A549 (cell line): Measurements from ENCODE around the gene BAG5. TPM values are rescaled to one million over a fixed set of nuclear protein-coding genes. Genes with fewer than 3 reads are reported as not detected.
A peak's percentile ranks its signal among the peaks of the same experiment; 100 is the strongest.
"Not testable (repeated sequence)": the region's sequence is repeated elsewhere in the genome, so short reads cannot be mapped to it uniquely, and the experiment has no call there.

ENCODE experiments used
- ATAC-seq, 2 experiments: fragments of 200-7000 bp in 1 of 2; fragments of >200 bp in 1 of 2; cut with Nextera tagmentation in 1 of 2; cut with Tn5 transposase in 1 of 2; 3 replicates each; pipeline versions ENCODE4 v1.8.0 to v1.9.1; 2018 to 2020; ENCODE audit warnings: mild to moderate bottlenecking in 1 of 2, moderate library complexity in 1 of 2
- CTCF ChIA-PET: fragments of 300-600 bp; sonication (Branson Sonifier 250); formaldehyde crosslinking; extraction: SDS; loops from one replicate; lab custom pipeline; 2021; ENCODE audit warnings: antibody characterized with exemption, inconsistent platforms; lab: Yijun Ruan, JAX
- POLR2A ChIA-PET: fragments of 350-600 bp; formaldehyde crosslinking; extraction: SDS; loops from one replicate; lab custom pipeline; 2021; ENCODE audit warnings: antibody characterized with exemption, inconsistent platforms; lab: Yijun Ruan, JAX
- DNase-seq, 2 experiments: peaks; one replicate each; pipeline versions ENCODE4 v3.0.0 to v3.0.0-alpha.2; 2011 to 2016; ENCODE audit warnings: low read depth in 1 of 2, low spot score in 1 of 2
- FAIRE-seq: peaks from 2 replicates; lab custom pipeline; 2011; peaks lifted over from hg19 to GRCh38; lab: Jason Lieb, UNC
- H3K27ac ChIP-seq, 2 experiments: fragments of >200 bp; sonication (Bioruptor Twin); formaldehyde crosslinking; 3 replicates each; pipeline ENCODE4 v1.5.1; 2016 to 2017
- H3K4me1 ChIP-seq: fragments of >200 bp; sonication (Bioruptor Twin); formaldehyde crosslinking; 3 replicates; pipeline ENCODE4 v1.6.1; 2016
- H3K4me2 ChIP-seq: fragments of >200 bp; sonication (Bioruptor Twin); formaldehyde crosslinking; 3 replicates; pipeline ENCODE4 v1.6.1; 2016
- H3K4me3 ChIP-seq: fragments of >200 bp; sonication (Bioruptor Twin); formaldehyde crosslinking; 3 replicates; pipeline ENCODE4 v1.5.1; 2016
- H3K9me3 ChIP-seq: fragments of >200 bp; sonication (Bioruptor Twin); formaldehyde crosslinking; 3 replicates; pipeline ENCODE4 v1.6.1; 2016
- CEBPB ChIP-seq, 2 experiments: fragments of >200 bp in 1 of 2; sonication (Bioruptor Twin) in 1 of 2; formaldehyde crosslinking in 1 of 2; IDR thresholded peaks; 2 replicates each; pipeline ENCODE4 v1.6.1; 2012 to 2016
- EHF ChIP-seq: fragments of 250-450 bp; sonication (Bioruptor Pico); IDR thresholded peaks from 2 replicates; pipeline ENCODE4 v1.5.0; 2020; ENCODE audit warnings: mild to moderate bottlenecking
- ELK1 ChIP-seq: fragments of 150-350 bp; IDR thresholded peaks from 2 replicates; pipeline ENCODE4 v1.6.1; 2014; ENCODE audit warnings: low read depth, mild to moderate bottlenecking, low read length
- HES2 ChIP-seq: fragments of >200 bp; sonication (Bioruptor Twin); formaldehyde crosslinking; IDR thresholded peaks from 2 replicates; pipeline ENCODE4 v1.6.1; 2016
- HEYL ChIP-seq: fragments of 250-450 bp; sonication (Bioruptor Pico); IDR thresholded peaks from 2 replicates; pipeline ENCODE4 v1.8.0; 2021; ENCODE audit warnings: mild to moderate bottlenecking, moderate library complexity
- HMGXB4 ChIP-seq: fragments of 250-450 bp; sonication (Bioruptor Pico); IDR thresholded peaks from 2 replicates; pipeline ENCODE4 v1.5.0; 2021; ENCODE audit warnings: mild to moderate bottlenecking, moderate library complexity, borderline replicate concordance
- HOXB13 ChIP-seq: fragments of 250-450 bp; sonication (Bioruptor Pico); IDR thresholded peaks from 2 replicates; pipeline ENCODE4 v1.5.0; 2020; ENCODE audit warnings: low read depth, mild to moderate bottlenecking, moderate library complexity
- JUN ChIP-seq, 2 experiments: fragments of >200 bp; sonication (Bioruptor Twin); formaldehyde crosslinking; IDR thresholded peaks; 2 replicates in 1 of 2; 3 replicates in 1 of 2; pipeline ENCODE4 v1.6.1; 2016 to 2017
- MAFK ChIP-seq: fragments of 450-650 bp; IDR thresholded peaks from 2 replicates; pipeline ENCODE4 v1.6.1; 2014; ENCODE audit not compliant: partially characterized antibody
- MAZ ChIP-seq: fragments of 150-350 bp; IDR thresholded peaks from 2 replicates; pipeline ENCODE4 v1.6.1; 2014; ENCODE audit warnings: antibody characterized with exemption, low read depth, low read length, borderline replicate concordance
- MYC ChIP-seq: IDR thresholded peaks from 2 replicates; pipeline ENCODE4 v1.6.1; 2012; ENCODE audit warnings: mild to moderate bottlenecking, inconsistent platforms, low read length, improper control_type of control experiment, borderline replicate concordance
- NFE2L2 ChIP-seq: fragments of 150-350 bp; conservative IDR thresholded peaks from 2 replicates; pipeline ENCODE4 v1.6.1; 2014; ENCODE audit warnings: low read length
- NR3C1 ChIP-seq: fragments of >200 bp; sonication (Bioruptor Twin); formaldehyde crosslinking; IDR thresholded peaks from 3 replicates; pipeline ENCODE4 v1.6.1; 2017
- POLR2AphosphoS2 ChIP-seq: conservative IDR thresholded peaks from 2 replicates; pipeline ENCODE4 v1.6.1; 2012; ENCODE audit warnings: low read length, improper control_type of control experiment, inconsistent platforms
- RFX5 ChIP-seq: fragments of 450-650 bp; IDR thresholded peaks from 2 replicates; pipeline ENCODE4 v1.7.1; 2014; ENCODE audit warnings: antibody characterized with exemption, mild to moderate bottlenecking, moderate library complexity
- SREBF2 ChIP-seq: fragments of 450-650 bp; IDR thresholded peaks from 2 replicates; pipeline ENCODE4 v1.6.1; 2014; ENCODE audit warnings: mild to moderate bottlenecking, moderate library complexity
- ZC3H11A ChIP-seq: fragments of 450-650 bp; IDR thresholded peaks from 2 replicates; pipeline ENCODE4 v1.6.1; 2014; ENCODE audit warnings: antibody characterized with exemption, mild to moderate bottlenecking
- WGBS: methylation state at CpG from one replicate; pipeline ENCODE4 v1.1.6; 2017; ENCODE audit errors: missing lambda C conversion rate; 5-methylcytosine and 5-hydroxymethylcytosine counted together
- polyA plus RNA-seq, 4 experiments: library from polyadenylated mRNA; depleted of rRNA in 3 of 4; stranded (reverse); fragments of >200 nt; fragmentation: RNase III in 1 of 4; extraction: RNeasy Plus Mini Kit Qiagen cat#74134 plus additional on column Dnase treatment in 1 of 4; gene quantifications; 2 replicates in 3 of 4; 3 replicates in 1 of 4; pipeline ENCODE4 v1.2.3, GENCODE V29; 2011 to 2017

The BAG5 gene
- polyA plus RNA-seq, 2 of the 4 experiments (the other 2 are of a cell fraction) = 20.8 to 24.8 TPM

GRCh38 chr14:103512701-103513611 lies 49.5 kb downstream of the BAG5 start:
- POLR2A ChIA-PET = no interaction called here
- ATAC-seq (peak; percentile 12 to 15; a peak in 3 of 6 replicates), FAIRE-seq (no peak), DNase-seq (no peak)
- Histone ChIP-seq H3K27ac (no peak overlapping the region), H3K4me2 (no peak overlapping the region), H3K9me3 (no peaks in the 10 kb centered on the region), H3K4me1 (no peaks in the 10 kb centered on the region), H3K4me3 (no peak overlapping the region)
- 90% methylated on average over 25 of the region's 25 CpGs for WGBS
- TF ChIP-seq ELK1 (no peak), HEYL (CRISPR knock-in tag) (no peak), MAFK (no peak), RFX5 (no peak), HES2 (no peak), ZC3H11A (no peak), NR3C1 (no peak), JUN (IDR thresholded peaks at IDR 0.05) (no peak), MAZ (no peak), CEBPB (IDR thresholded peaks at IDR 0.05) (no peak), POLR2AphosphoS2 (no peak), HMGXB4 (CRISPR knock-in tag) (no peak), HOXB13 (no peak), NFE2L2 (no peak), SREBF2 (no peak), EHF (CRISPR knock-in tag) (no peak), MYC (no peak)
- CTCF ChIA-PET = interaction anchor here (7.6 kb wide), 1 partner anchor 12 kb away, joined by 62 read pairs; no protein-coding TSS in a partner anchor

GRCh38 chr14:103512180-103512579 lies 50.3 kb downstream of the BAG5 start:
- H3K27ac ChIP-seq, FAIRE-seq, ATAC-seq, H3K4me2 ChIP-seq, H3K4me3 ChIP-seq, DNase-seq, H3K9me3 ChIP-seq, POLR2A ChIA-PET, H3K4me1 ChIP-seq: not testable (repeated sequence)
- CTCF ChIA-PET = interaction anchor here (2.8 to 7.6 kb wide), 4 partner anchors 8 to 34 kb away, joined by 11 to 62 read pairs (median 45); partner anchors contain the start of genes CKB and TRMT61A
- WGBS = 96% methylated on average over 8 of the region's 8 CpGs
